ENCODE data around the gene OR2L2.

DNA sequence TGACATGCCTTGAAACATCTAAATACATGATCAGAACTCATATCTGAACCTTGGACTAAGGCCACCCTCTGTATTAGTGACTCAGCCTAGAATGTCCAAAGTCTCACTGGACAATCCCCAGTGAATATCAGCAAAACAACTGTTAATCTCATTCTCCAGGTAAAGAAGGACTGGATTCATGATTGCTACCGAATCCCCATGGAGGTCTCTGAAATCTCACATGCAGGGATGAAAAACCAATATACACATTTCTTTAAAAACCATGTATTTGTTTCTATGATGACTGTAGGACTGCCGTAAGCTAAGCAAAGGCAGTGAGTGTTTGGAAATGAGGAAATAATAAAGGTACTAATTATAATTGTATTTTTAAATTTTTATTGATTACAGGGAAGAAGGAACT is 16.7 kb downstream of the OR2L2 start, which contains the start of gene OR2L3:
- TF ChIP-seq ZFP30 (CRISPR knock-in tag; IDR thresholded peaks at IDR 0.05) = no peak
- no peak for TF ChIP-seq CSDC2 (CRISPR knock-in tag; IDR thresholded peaks at IDR 0.05)
- TF ChIP-seq ZNF70 (CRISPR knock-in tag; IDR thresholded peaks at IDR 0.05) = no peak
- TF ChIP-seq SNAI2 (CRISPR knock-in tag; IDR thresholded peaks at IDR 0.05) = no peak
- no peak for TF ChIP-seq PPARA (CRISPR knock-in tag; IDR thresholded peaks at IDR 0.05; ENCODE audit: borderline replicate concordance)
- TF ChIP-seq ESRRG (CRISPR knock-in tag; IDR thresholded peaks at IDR 0.05) = no peak
- TF ChIP-seq CREB5 (CRISPR knock-in tag; IDR thresholded peaks at IDR 0.05; ENCODE audit: low read depth) = no peak
- no peak for TF ChIP-seq OSR1 (CRISPR knock-in tag; IDR thresholded peaks at IDR 0.05)
- TF ChIP-seq, protein P1, sequence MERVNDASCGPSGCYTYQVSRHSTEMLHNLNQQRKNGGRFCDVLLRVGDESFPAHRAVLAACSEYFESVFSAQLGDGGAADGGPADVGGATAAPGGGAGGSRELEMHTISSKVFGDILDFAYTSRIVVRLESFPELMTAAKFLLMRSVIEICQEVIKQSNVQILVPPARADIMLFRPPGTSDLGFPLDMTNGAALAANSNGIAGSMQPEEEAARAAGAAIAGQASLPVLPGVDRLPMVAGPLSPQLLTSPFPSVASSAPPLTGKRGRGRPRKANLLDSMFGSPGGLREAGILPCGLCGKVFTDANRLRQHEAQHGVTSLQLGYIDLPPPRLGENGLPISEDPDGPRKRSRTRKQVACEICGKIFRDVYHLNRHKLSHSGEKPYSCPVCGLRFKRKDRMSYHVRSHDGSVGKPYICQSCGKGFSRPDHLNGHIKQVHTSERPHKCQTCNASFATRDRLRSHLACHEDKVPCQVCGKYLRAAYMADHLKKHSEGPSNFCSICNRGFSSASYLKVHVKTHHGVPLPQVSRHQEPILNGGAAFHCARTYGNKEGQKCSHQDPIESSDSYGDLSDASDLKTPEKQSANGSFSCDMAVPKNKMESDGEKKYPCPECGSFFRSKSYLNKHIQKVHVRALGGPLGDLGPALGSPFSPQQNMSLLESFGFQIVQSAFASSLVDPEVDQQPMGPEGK (CRISPR knock-in tag; IDR thresholded peaks at IDR 0.05; ENCODE audit: borderline replicate concordance) = no peak
- TF ChIP-seq TCF4 (CRISPR knock-in tag; IDR thresholded peaks at IDR 0.05; ENCODE audit: borderline replicate concordance) = no peak
- TF ChIP-seq ZFP3 (CRISPR knock-in tag; IDR thresholded peaks at IDR 0.05) = no peak
- TF ChIP-seq BACH2 (CRISPR knock-in tag; IDR thresholded peaks at IDR 0.05; ENCODE audit: borderline replicate concordance) = no peak
- no peak for TF ChIP-seq RARB (CRISPR knock-in tag; IDR thresholded peaks at IDR 0.05)

All from SK-N-SH treated with all-trans-retinoic acid at 6 μM for 48 hours (cell line).